HepG2 (cell line): Measurements from ENCODE around the gene MT1F. TPM values are rescaled to one million over a fixed set of nuclear protein-coding genes. Genes with fewer than 3 reads are reported as not detected.
A peak's percentile ranks its signal among the peaks of the same experiment; 100 is the strongest.

ENCODE experiments used
- ADNP ChIP-seq: sonication (generic); formaldehyde crosslinking; IDR thresholded peaks from 2 replicates; pipeline ENCODE4 v1.4.0; 2020; ENCODE audit warnings: missing genetic modification reagents
- ARID5B ChIP-seq: IDR thresholded peaks from 2 replicates; pipeline ENCODE4 v1.4.0; 2020; ENCODE audit warnings: mild to moderate bottlenecking, missing genetic modification reagents
- ARNTL ChIP-seq: sonication (generic); formaldehyde crosslinking; IDR thresholded peaks from 2 replicates; pipeline ENCODE4 v1.4.0; 2020; ENCODE audit warnings: mild to moderate bottlenecking, missing genetic modification reagents
- FUBP1 ChIP-seq: sonication (generic); formaldehyde crosslinking; IDR thresholded peaks from 2 replicates; pipeline ENCODE4 v1.5.1; 2020; ENCODE audit warnings: missing genetic modification reagents, mild to moderate bottlenecking, borderline replicate concordance
- KDM1A ChIP-seq: IDR thresholded peaks from 2 replicates; pipeline ENCODE4 v1.6.1; 2016; ENCODE audit warnings: missing compliant biosample characterization
- KLF16 ChIP-seq, 2 experiments: sonication (generic) in 1 of 2; formaldehyde crosslinking in 1 of 2; IDR thresholded peaks; 2 replicates each; pipeline versions ENCODE4 v1.6.1 to v1.8.0; 2016 to 2023; ENCODE audit warnings: missing genetic modification reagents in 2 of 2, missing compliant biosample characterization in 1 of 2
- MEIS2 ChIP-seq: sonication (generic); formaldehyde crosslinking; IDR thresholded peaks from 2 replicates; pipeline ENCODE4 v1.9.0; 2021; ENCODE audit warnings: mild to moderate bottlenecking, missing genetic modification reagents
- NFYC ChIP-seq: IDR thresholded peaks from 2 replicates; pipeline ENCODE4 v1.6.1; 2016; ENCODE audit warnings: missing genetic modification reagents, missing compliant biosample characterization
- RBM22 ChIP-seq: fragments of 200-400 bp; formaldehyde crosslinking; optimal IDR thresholded peaks from 2 replicates; pipeline ENCODE3; 2017; ENCODE audit warnings: mild to moderate bottlenecking, low read length, moderate library complexity
- SIN3A ChIP-seq: IDR thresholded peaks from 2 replicates; pipeline ENCODE4 v1.6.1; 2011; ENCODE audit warnings: low read depth, mild to moderate bottlenecking, control low read depth, low read length, borderline replicate concordance
- SMARCC2 ChIP-seq: fragments of 450-650 bp; IDR thresholded peaks from 2 replicates; pipeline ENCODE4 v1.6.1; 2017; ENCODE audit warnings: antibody characterized with exemption, mild to moderate bottlenecking
- SP140L ChIP-seq: sonication (generic); formaldehyde crosslinking; IDR thresholded peaks from 2 replicates; pipeline ENCODE4 v1.4.0; 2020; ENCODE audit warnings: missing genetic modification reagents, borderline replicate concordance
- ZMYM4 ChIP-seq: sonication (generic); formaldehyde crosslinking; IDR thresholded peaks from 2 replicates; pipeline ENCODE4 v1.8.1; 2023; ENCODE audit warnings: mild to moderate bottlenecking, missing genetic modification reagents
- ZNF282 ChIP-seq: fragments of 450-650 bp; IDR thresholded peaks from 2 replicates; pipeline ENCODE4 v1.6.1; 2018; ENCODE audit not compliant: partially characterized antibody
- ZNF33A ChIP-seq: sonication (generic); formaldehyde crosslinking; IDR thresholded peaks from 2 replicates; pipeline ENCODE4 v1.5.1; 2020; ENCODE audit warnings: missing genetic modification reagents, mild to moderate bottlenecking, moderate library complexity, borderline replicate concordance
- ZNF382 ChIP-seq: sonication (generic); formaldehyde crosslinking; IDR thresholded peaks from 2 replicates; pipeline ENCODE4 v1.5.0; 2020; ENCODE audit warnings: missing genetic modification reagents, mild to moderate bottlenecking, borderline replicate concordance
- ZNF383 ChIP-seq: sonication (generic); formaldehyde crosslinking; IDR thresholded peaks from 2 replicates; pipeline ENCODE4 v1.4.0; 2020; ENCODE audit warnings: missing genetic modification reagents, mild to moderate bottlenecking, borderline replicate concordance
- ZNF564 ChIP-seq: sonication (generic); formaldehyde crosslinking; IDR thresholded peaks from 2 replicates; pipeline ENCODE4 v1.8.1; 2023; ENCODE audit warnings: mild to moderate bottlenecking, missing genetic modification reagents
- ZNF570 ChIP-seq: sonication (generic); formaldehyde crosslinking; IDR thresholded peaks from 2 replicates; pipeline ENCODE4 v1.4.0; 2020; ENCODE audit warnings: mild to moderate bottlenecking, missing genetic modification reagents, borderline replicate concordance
- ZNF577 ChIP-seq: sonication (generic); formaldehyde crosslinking; IDR thresholded peaks from 2 replicates; pipeline ENCODE4 v1.4.0; 2020; ENCODE audit warnings: mild to moderate bottlenecking, low read depth, missing genetic modification reagents, borderline replicate concordance
- ZNF841 ChIP-seq: sonication (generic); formaldehyde crosslinking; IDR thresholded peaks from 2 replicates; pipeline ENCODE4 v1.8.1; 2023; ENCODE audit warnings: missing genetic modification reagents, borderline replicate concordance
- ZSCAN9 ChIP-seq: IDR thresholded peaks from 2 replicates; pipeline ENCODE4 v1.6.1; 2016; ENCODE audit warnings: borderline replicate concordance
- ZZZ3 ChIP-seq: sonication (generic); formaldehyde crosslinking; IDR thresholded peaks from 2 replicates; pipeline ENCODE4 v1.4.0; 2020; ENCODE audit warnings: missing genetic modification reagents, mild to moderate bottlenecking, borderline replicate concordance
- polyA plus RNA-seq, 8 experiments: library from polyadenylated mRNA; depleted of rRNA in 3 of 8; stranded (reverse) in 7 of 8; unstranded in 1 of 8; fragments of >200 nt; fragmentation: Illumina TruSeq in 4 of 8; extraction: Trizol in 4 of 8; gene quantifications; 2 replicates each; pipeline versions ENCODE4 v1.2.1 to v1.2.3, GENCODE V29; 2011 to 2016; ENCODE audit warnings: low read depth in 4 of 8, missing spikeins in 1 of 8, mixed read lengths in 1 of 8; ENCODE audit not compliant: insufficient read depth in 1 of 8
- total RNA-seq, 5 experiments: library from RNA; depleted of rRNA; stranded (reverse); fragments of >200 nt; fragmentation: Illumina TruSeq; extraction: Trizol; gene quantifications; 2 replicates each; pipeline ENCODE4 v1.2.3, GENCODE V29; 2016; ENCODE audit warnings: low read depth in 1 of 5

MT1F gene
- total and polyA plus RNA-seq, 2 of the 13 experiments (the other 11 are each of a cell fraction or from before 2014, with no cell fraction given), result 1.9 to 169 TPM

GRCh38 chr16:56667581-56668571 lies 10.1 kb downstream of the MT1F start, which contains the start of gene MT1G (continued):
- TF ChIP-seq KLF16 (CRISPR knock-in tag; IDR thresholded peaks at IDR 0.05) (no peak), ZNF282 (no peak), SIN3A (no peak), RBM22 (no peak), NFYC (CRISPR knock-in tag) (no peak), ZNF841 (CRISPR knock-in tag) (no peak), ADNP (CRISPR knock-in tag) (no peak), ZZZ3 (CRISPR knock-in tag) (no peak), SMARCC2 (no peak), SP140L (no peak), ZNF382 (no peak), KDM1A (no peak), ZNF564 (CRISPR knock-in tag) (no peak), MEIS2 (CRISPR knock-in tag) (no peak; the same call in 1 of the 2 replicates), ZMYM4 (no peak; the same call in 1 of the 2 replicates), ZNF577 (CRISPR knock-in tag) (no peak), ZSCAN9 (CRISPR knock-in tag) (no peak), ZNF383 (CRISPR knock-in tag) (no peak), ZNF33A (CRISPR knock-in tag) (no peak), ARNTL (CRISPR knock-in tag) (no peak), ZNF570 (CRISPR knock-in tag) (no peak), FUBP1 (no peak), ARID5B (CRISPR knock-in tag) (peak; percentile 18; the same call in 1 of the 2 replicates)
